HepG2 (cell line): ENCODE data around the gene GZF1. TPM values are rescaled to one million over a fixed set of nuclear protein-coding genes. Genes with fewer than 3 reads are reported as not detected.

Experiments
- ATAC-seq: fragments of 200-7000 bp; cut with Tn5 transposase; 3 replicates; pipeline ENCODE4 v1.9.1; 2020; ENCODE audit warnings: mild to moderate bottlenecking, moderate library complexity
- BruUV-seq: library from RNA; stranded (reverse); fragments of 400-500 nt; replicated peaks from 2 replicates; lab custom pipeline; 2021; lab: Mats Ljungman, UMichigan
- CTCF ChIA-PET: fragments of 300-600 bp; formaldehyde crosslinking; extraction: SDS; loops from one replicate; lab custom pipeline; 2021; ENCODE audit warnings: low total read pairs, inconsistent platforms, low intra/inter-chr PET ratio; lab: Yijun Ruan, JAX
- POLR2A ChIA-PET: fragments of 350-600 bp; sonication (Branson Sonifier 250); formaldehyde crosslinking; loops from one replicate; lab custom pipeline; 2020; ENCODE audit warnings: antibody characterized with exemption, inconsistent platforms; lab: Yijun Ruan, JAX
- DNase-seq: peaks from one replicate; pipeline ENCODE4 v3.0.0-alpha.2; 2015; ENCODE audit warnings: low spot score
- FAIRE-seq: peaks from 3 replicates; lab custom pipeline; 2011; peaks lifted over from hg19 to GRCh38; lab: Jason Lieb, UNC
- H2AFZ ChIP-seq: one replicate; pipeline ENCODE4 v1.6.1; 2011; ENCODE audit warnings: low read length, inconsistent platforms
- H3K27ac ChIP-seq: fragments of 300-600 bp; 3 replicates; pipeline ENCODE4 v1.8.0; 2011; ENCODE audit warnings: mixed run types, mild to moderate bottlenecking, mixed read lengths, low read length, inconsistent platforms; ENCODE audit not compliant: insufficient read depth; ENCODE audit errors: extremely low read length
- H3K27me3 ChIP-seq, 2 experiments: fragments of 200-600 bp in 1 of 2; 2 replicates in 1 of 2; 3 replicates in 1 of 2; pipeline versions ENCODE4 v1.6.0 to v1.8.0; 2011; ENCODE audit warnings: low read length in 2 of 2, mild to moderate bottlenecking in 2 of 2, moderate library complexity in 2 of 2, inconsistent platforms in 1 of 2; ENCODE audit not compliant: insufficient read depth in 2 of 2, control insufficient read depth in 1 of 2
- H3K36me3 ChIP-seq, 2 experiments: fragments of 200-600 bp in 1 of 2; replicated peaks in 1 of 2; 2 replicates in 1 of 2; 3 replicates in 1 of 2; pipeline versions ENCODE4 v1.5.1 to v1.8.0; 2011; ENCODE audit warnings: low read length in 2 of 2, inconsistent platforms in 1 of 2; ENCODE audit not compliant: insufficient read depth in 2 of 2, control insufficient read depth in 1 of 2
- H3K4me1 ChIP-seq: 2 replicates; pipeline ENCODE4 v1.5.1; 2012; ENCODE audit warnings: low read length, inconsistent platforms; ENCODE audit not compliant: insufficient read depth
- H3K4me2 ChIP-seq: 2 replicates; pipeline ENCODE4 v1.6.0; 2011; ENCODE audit warnings: low read depth, low read length, inconsistent platforms
- H3K4me3 ChIP-seq, 3 experiments: fragments of 200-600 bp in 1 of 3; sonication (generic), shearing (Covaris generic) in 1 of 3; replicated peaks in 1 of 3; 2 replicates each; pipeline ENCODE4 v1.5.1; 2011 to 2016; ENCODE audit warnings: low read length in 3 of 3, inconsistent platforms in 2 of 3, low read depth in 2 of 3, mild to moderate bottlenecking in 2 of 3, control low read depth in 1 of 3, mixed read lengths in 1 of 3; ENCODE audit not compliant: insufficient read depth in 1 of 3
- H3K79me2 ChIP-seq: one replicate; pipeline ENCODE4 v1.6.1; 2011; ENCODE audit warnings: low read length, inconsistent platforms; ENCODE audit not compliant: insufficient read depth
- H3K9ac ChIP-seq: 2 replicates; pipeline ENCODE4 v1.6.0; 2011; ENCODE audit warnings: mild to moderate bottlenecking, low read depth, low read length, inconsistent platforms; ENCODE audit not compliant: insufficient read depth
- H3K9me3 ChIP-seq: 2 replicates; pipeline ENCODE4 v1.5.1; 2012; ENCODE audit warnings: mild to moderate bottlenecking, low read length
- H4K20me1 ChIP-seq: 2 replicates; pipeline ENCODE4 v1.6.0; 2011; ENCODE audit warnings: inconsistent platforms, mild to moderate bottlenecking, low read length, moderate library complexity; ENCODE audit not compliant: insufficient read depth
- BRCA1 ChIP-seq: sonication (generic); formaldehyde crosslinking; IDR thresholded peaks from 2 replicates; pipeline ENCODE4 v1.4.0; 2020; ENCODE audit warnings: missing genetic modification reagents
- HMGA1 ChIP-seq: sonication (generic); formaldehyde crosslinking; conservative IDR thresholded peaks from 2 replicates; pipeline ENCODE4 v1.4.0; 2020; ENCODE audit warnings: missing genetic modification reagents
- KMT2B ChIP-seq: IDR thresholded peaks from 2 replicates; pipeline ENCODE4 v1.6.1; 2016; ENCODE audit warnings: missing genetic modification reagents, missing compliant biosample characterization
- ZMAT5 ChIP-seq: sonication (generic); formaldehyde crosslinking; IDR thresholded peaks from 2 replicates; pipeline ENCODE4 v1.5.0; 2020; ENCODE audit warnings: mild to moderate bottlenecking, low read depth, missing genetic modification reagents, borderline replicate concordance
- ZNF580 ChIP-seq: IDR thresholded peaks from 2 replicates; pipeline ENCODE4 v1.6.1; 2016; ENCODE audit warnings: low read depth, borderline replicate concordance
- ZNF609 ChIP-seq: sonication (generic); formaldehyde crosslinking; IDR thresholded peaks from 2 replicates; pipeline ENCODE4 v1.4.0; 2020; ENCODE audit warnings: mild to moderate bottlenecking, missing genetic modification reagents, borderline replicate concordance
- WGBS: methylation state at CpG from one replicate; pipeline ENCODE4 v1.1.6; 2017; ENCODE audit warnings: low lambda C conversion rate; 5-methylcytosine and 5-hydroxymethylcytosine counted together
- in situ Hi-C: cut with HindIII; loops from 2 replicates; pipeline ENCODE4 v1.10.0; 2017; ENCODE audit warnings: low pct_unique_long_range_greater_than_20kb; ENCODE audit not compliant: extremely low pct_ligation_motif_present
- intact Hi-C: fragments of 100-400 bp; cut with micrococcal nuclease; formaldehyde crosslinking; loops from one replicate; pipeline ENCODE4 v1.10.0; 2022; ENCODE audit not compliant: unreplicated experiment
- polyA plus RNA-seq, 8 experiments: library from polyadenylated mRNA; depleted of rRNA in 3 of 8; stranded (reverse) in 7 of 8; unstranded in 1 of 8; fragments of >200 nt; fragmentation: Illumina TruSeq in 4 of 8; extraction: Trizol in 4 of 8; gene quantifications; 2 replicates each; pipeline versions ENCODE4 v1.2.1 to v1.2.3, GENCODE V29; 2011 to 2016; ENCODE audit warnings: low read depth in 4 of 8, missing spikeins in 1 of 8, mixed read lengths in 1 of 8; ENCODE audit not compliant: insufficient read depth in 1 of 8
- total RNA-seq, 5 experiments: library from RNA; depleted of rRNA; stranded (reverse); fragments of >200 nt; fragmentation: Illumina TruSeq; extraction: Trizol; gene quantifications; 2 replicates each; pipeline ENCODE4 v1.2.3, GENCODE V29; 2016; ENCODE audit warnings: low read depth in 1 of 5

The GZF1 gene
- total and polyA plus RNA-seq, 2 of the 13 experiments (the other 11 are each of a cell fraction or from before 2014, with no cell fraction given) = 16.9 to 26.0 TPM

- peaks cover 68% of the 10 kb centered on the region for H3K4me1 ChIP-seq
- H3K36me3 ChIP-seq = peaks cover 0 to 6% of the 10 kb centered on the region in 2 experiments; a peak in 3 of 5 replicates
- H2AFZ ChIP-seq = no peak overlapping the region
- ChIA-PET POLR2A (no interaction called here), CTCF (no interaction called here)
- H3K4me3 ChIP-seq = no peak overlapping the region
- H3K9ac ChIP-seq = no peak overlapping the region
- WGBS = 95% methylated on average over 2 of the region's 2 CpGs
- no peaks in the 10 kb centered on the region for H3K27me3 ChIP-seq
- BruUV-seq = no TSS peak
- H3K4me2 ChIP-seq = no peak overlapping the region
- intact Hi-C loops = no loop called here
- TF ChIP-seq ZMAT5 (no peak), KMT2B (CRISPR knock-in tag) (no peak), ZNF609 (no peak), HMGA1 (CRISPR knock-in tag) (no peak), ZNF580 (CRISPR knock-in tag) (no peak), BRCA1 (CRISPR knock-in tag) (no peak)
- H3K9me3 ChIP-seq = no peaks in the 10 kb centered on the region
- DNase-seq (no peak), ATAC-seq (no peak), FAIRE-seq (no peak)
- H3K79me2 ChIP-seq = peaks cover 96% of the 10 kb centered on the region
- in situ Hi-C loops = no loop called here
- H3K27ac ChIP-seq = no peak overlapping the region
- H4K20me1 ChIP-seq = peaks cover 51% of the 10 kb centered on the region
Observed at GRCh38 chr20:23407781-23408464, 45.9 kb downstream of the GZF1 start.
